NCI-H2227 (cell line): ENCODE results near the gene ACSF3.
A peak's percentile ranks its signal among the peaks of the same experiment; 100 is the strongest.
"Not testable (repeated sequence)": the region's sequence is repeated elsewhere in the genome, so short reads cannot be mapped to it uniquely, and the experiment has no call there.

Experiments
- DNase-seq: peaks from one replicate; lab custom pipeline; 2025; ENCODE audit not compliant: unreplicated experiment; lab: John Stamatoyannopoulos, UW

Gene ACSF3

DNA sequence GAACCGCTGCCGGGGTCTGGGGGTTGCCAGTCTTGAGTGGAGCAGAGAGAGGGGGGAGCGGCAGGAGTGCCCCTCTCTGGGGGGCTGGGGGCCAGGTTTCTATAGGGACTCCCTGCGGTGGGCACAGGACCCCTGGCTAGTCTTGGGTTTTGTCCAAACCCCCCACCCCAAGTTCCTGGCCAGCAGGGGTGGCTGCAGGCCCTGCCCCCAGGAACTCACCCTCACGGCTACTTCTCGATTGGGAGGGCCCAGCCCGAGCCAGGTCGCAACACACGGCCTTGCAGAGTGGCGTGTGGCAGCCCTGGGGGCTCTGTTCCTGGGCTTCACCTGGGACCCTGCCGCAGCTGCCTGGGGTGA lies 78.5 kb downstream of the ACSF3 start:
- no peak for DNase-seq

DNA sequence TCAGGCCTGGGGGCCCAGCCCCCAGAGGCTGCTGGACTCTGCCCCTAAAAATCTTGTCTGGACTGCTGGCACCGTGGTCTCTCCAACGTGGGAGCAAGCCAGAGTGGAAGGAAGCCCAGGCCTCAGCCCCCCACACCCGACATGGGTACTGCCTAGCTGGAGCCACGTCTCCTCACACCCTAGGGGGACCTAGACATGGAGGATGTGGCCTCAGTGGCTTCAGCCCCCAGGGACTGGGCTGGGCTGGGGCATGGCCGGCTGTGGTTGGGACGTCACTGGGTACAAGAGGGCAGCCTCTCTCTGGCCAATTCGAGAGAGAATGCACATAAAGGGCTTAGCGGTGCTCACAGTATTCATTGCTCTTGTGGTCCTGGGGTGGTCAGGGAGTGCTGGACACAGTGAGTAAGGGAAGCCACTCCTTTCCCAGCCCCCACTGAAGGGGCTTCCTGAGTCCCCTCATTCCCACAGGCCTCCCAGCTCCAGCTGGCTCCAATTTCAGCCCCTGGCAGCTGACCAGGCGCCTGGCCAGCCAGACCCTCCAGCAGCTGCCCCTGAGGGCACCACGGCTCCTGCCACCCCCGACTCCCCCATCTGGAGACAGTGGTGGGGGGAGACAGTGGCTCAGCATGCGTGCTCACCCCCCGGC lies 79.0 kb downstream of the ACSF3 start:
- no peak for DNase-seq

DNA sequence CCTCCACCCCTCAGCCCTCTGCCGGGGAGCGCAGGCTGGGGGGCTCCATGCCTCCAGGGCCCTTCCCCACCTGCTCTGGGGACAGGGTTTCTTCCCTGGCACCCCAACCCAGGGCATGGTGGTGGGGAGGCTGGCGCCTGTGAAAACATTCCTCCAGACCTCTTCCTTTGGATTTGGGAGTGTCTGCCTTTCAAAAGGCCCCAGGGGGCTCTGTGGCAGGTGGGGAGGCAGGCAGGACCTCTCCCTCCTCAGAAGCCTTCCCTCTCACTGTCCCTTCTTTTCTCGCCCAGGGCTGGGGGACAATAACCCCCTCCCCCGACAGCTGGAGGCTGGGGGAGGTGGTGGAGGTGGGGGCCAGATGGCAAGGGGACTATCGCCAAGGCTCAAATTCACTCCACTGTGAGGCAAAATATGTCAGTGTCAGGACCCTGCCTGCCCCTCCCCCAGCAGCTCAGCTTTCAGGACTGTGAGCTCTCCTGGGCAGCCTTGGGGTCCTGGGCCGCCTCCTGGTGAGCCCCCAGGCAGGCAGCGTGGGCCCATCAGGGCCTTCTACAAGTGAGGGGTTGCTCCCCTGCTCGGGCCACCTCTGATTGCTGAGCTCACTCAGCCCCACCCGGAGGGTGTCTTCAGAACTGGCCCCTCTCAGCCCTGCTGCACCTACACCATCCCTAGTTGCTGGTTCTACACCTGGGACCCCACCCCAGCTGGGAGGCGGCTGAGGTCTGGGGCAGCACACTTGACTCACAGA lies 79.7 kb downstream of the ACSF3 start:
- no peak for DNase-seq

DNA sequence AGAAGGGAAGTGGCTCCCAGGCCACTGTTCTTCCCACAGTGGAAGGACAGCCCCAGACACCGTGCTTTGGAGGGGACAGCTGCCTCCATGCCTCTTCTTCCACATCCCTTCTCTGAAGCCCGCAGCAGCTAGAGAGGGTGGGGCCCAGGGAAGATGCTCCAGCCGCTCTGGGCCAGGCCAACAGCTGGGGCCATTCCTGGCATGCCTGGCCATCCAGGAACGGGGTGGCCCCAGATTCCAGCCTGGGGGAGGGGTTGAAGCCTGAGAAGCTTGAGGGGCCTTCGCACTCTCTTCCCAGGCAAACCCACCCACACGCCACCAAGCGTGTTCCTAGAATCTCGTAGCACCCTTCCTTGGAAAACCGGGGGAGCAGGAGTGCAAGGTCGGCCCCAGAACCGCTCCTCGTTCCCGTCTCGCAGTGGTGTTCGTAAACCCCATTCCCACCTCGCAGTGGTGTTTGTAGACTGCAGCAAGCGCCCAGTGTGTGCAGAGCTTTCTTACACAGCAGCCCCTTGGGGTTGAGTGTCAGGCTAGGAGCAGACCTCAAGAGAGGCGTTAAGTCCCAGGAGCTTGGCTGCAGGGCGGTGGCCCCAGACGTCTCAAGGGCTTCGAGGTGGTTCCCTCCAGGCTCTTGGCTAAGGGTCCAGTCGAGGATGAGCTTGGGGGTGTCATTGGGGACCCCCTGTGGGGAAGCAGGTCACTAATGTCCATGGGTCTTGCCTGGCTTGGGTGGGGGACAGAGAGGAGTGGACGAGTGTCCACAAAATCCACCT lies 80.6 kb downstream of the ACSF3 start:
- DNase-seq: no peak

DNA sequence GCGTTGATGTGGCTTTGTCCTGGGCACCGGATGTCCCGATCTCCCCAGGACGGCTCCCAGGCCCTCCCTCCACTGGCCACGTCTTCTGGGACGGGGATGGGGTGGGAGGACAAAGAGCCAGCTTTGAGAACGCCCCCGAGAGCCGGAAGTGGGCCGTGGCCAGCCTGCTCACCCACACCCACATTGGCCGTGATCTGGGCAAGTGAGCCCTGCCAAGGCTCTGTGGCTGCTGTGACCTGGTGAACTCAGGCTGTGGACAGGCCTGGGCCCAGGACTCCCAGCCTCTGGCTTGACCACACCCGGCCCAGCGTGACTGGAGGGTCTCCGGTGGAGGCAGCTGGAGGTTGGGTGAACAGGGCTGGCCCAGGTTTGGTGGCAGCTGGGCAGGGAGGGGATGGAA lies 81.2 kb downstream of the ACSF3 start:
- DNase-seq: no peak

DNA sequence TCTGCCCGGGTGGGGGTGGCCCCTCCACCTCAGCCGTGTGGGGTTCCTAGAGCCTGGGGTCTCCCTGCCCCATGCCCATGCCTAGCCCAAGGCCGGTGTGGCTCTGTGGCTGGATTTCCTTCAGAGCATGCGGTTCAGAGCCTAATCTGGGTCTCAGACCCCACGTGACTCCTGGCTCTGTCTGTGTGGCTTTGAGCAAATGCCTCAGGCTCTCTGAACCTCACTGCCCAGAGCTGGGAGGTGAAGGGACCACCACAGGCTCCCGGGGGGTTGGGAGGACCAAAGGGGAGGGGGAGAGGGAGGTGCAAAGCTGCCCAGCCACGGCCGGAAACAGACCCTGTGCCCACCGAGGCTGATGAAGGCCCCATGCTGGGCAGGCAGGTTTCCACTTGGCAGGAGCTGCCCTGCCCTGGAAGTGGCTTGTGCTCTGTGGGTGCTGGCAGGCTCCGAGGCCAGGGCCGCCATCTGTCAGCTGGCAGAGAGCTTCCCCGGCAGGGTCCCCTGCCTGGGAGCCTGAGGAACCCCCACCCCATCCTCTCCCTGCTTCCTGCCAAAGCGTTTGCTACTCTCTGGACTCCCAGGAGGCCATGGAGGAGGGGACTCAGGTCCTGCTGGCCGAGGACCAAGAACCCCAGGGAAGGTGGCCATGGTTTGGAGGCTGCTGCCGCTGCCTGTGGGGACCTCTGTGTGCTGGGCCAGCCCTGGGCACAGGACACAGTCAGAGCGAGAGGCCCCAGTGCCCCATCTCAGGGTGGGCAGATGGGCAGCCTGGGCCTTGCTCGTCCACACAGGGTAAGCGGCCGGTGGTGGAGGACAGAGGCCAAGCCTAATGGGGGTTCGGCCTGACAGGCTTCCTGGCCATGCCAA lies 81.9 kb downstream of the ACSF3 start:
- no peak for DNase-seq

DNA sequence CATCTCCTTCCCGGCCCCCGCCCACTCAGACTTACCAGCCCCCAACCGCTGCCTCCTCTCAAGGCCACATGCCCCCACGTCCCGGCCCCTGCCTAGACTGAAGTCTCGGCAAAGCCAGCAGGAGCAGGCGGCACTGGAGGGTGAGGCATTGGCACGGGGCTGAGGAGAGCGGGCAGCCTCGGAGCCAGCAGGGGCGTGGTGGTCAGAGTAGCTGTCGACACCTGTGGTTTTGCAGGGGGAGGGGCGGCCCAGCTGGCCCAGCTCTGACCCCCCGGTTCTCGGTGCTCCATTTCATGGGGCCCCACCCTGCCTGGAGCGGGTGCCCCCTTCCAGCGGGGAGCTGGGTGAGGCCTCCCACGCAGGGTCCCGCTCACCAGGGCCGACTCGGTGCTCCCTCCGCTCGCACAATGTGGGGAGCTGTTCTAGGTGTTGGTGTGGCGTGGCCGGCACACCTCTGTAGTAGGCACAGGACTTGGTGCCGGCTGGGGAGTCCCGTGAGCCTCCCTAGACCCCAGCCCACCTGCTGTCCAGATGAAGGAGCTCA lies 82.6 kb downstream of the ACSF3 start:
- DNase-seq: no peak

DNA sequence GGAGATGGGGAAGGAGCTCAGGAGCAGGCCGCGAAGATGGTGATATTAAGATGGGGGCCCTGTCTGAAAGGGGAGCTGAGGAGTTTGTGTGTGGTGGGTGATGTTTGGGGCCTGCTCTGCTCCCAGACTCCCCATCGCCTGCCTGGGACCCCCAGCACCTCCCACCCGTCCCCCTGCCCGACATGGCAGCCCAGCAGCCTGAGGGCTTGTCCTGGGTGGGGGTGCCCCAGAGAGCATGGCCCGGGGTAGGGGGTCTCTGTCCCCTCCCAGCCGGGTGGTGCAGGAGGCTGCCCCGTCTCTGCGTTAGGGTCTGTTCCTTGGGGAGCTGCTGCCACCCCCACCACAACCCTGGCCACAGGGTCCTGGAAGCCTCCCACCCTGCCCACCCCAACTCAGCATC lies 83.1 kb downstream of the ACSF3 start:
- DNase-seq: no peak

DNA sequence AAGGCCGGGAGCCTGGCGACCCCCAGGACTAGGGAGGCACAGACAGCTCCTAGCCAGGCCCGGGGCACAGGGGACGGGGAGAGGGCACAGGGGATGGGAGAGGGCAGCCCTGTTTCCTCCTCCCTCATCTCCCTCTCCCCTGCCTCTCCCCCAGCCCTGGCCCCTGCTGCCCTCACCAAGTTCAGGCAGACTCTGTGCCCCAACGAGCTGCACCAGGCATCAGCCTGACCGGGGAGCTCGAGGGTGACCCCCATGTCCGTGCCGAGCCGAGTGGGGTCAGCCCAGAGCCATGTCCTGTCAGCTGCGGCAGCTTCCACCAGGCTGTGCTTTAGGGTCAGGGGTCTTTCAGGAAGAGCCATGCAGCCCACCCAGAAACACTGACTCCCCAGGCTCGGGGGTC lies 83.8 kb downstream of the ACSF3 start:
- DNase-seq: no peak

DNA sequence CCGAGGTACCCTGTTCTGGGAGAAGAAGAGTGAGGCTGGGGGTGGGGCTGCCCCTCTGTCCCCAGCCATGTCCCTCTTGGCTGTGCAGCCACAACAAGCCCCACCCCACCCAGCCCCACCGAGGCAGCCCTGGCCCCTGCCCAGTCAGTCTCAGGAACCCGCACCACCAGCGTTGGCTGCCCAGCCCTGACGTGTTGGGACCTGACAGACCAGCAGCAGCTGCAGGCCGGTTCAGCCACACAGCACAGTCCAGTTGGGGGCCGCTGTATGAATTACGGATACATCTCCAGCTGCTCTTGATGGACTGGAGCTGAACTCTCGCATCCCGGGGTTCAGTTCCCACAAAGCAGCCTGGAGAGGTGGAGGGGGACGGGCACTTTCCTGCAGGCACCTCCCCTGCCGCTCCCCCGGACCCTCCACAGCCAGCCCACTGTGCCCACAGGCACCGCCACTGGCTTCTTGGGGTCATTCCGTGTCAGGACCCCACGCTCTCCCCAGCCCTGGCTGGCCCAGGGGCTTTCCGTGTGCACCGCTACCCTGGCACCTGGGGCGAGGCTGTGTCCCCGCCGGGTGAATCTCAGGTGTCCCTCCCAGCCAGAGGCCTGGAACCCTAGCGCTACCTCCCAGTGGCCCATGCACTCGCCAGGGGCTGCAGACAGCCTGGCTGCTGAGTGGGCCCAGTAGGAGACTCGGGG lies 84.9 kb downstream of the ACSF3 start:
- no peak for DNase-seq

DNA sequence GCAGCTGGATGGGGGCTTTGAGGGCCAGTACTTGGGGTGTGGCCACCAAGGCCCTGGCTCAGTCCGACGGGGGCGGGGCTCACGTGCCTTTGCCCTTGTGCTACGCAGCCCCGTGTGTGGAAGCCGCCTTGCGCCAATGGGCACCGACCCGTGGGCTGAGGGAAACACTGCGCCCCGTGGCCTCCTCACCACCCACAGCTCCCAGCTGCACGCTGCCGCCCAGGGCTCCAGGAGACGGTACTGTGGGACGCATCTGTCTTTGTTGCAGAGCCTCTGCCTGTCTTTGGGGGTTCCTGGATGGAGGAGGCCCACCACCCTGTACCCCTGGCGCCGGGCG lies 85.5 kb downstream of the ACSF3 start:
- no peak for DNase-seq

DNA sequence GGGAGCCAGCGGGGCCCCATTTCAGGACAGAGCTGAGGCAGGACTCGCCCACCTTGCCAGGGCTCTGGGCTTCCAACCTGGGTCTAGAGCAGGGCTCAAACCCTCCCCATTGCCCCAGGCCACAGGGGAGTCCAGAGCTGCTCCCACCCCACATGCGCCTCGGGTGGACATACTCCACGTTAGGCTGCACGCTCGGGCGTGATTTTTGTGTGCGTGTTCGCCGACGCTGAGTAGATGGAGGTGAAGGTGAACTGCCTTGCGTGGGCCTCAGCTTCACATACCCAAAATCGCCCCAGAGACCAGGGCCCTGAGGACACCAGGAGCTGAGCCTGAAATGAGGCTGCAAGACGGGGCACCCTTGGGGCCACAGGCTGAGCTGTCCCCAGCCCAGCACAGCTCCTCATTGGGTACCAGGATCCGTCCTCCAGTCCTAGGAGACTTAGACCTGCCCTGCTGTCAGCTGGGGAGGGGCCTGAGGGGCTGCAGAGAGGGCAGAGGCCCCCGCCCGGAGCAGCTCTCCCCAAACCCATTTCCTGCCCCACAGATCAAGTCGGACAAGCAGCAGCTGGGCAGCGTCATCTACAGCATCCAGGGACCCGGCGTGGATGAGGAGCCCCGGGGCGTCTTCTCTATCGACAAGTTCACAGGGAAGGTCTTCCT lies 86.1 kb downstream of the ACSF3 start:
- no peak for DNase-seq

DNA sequence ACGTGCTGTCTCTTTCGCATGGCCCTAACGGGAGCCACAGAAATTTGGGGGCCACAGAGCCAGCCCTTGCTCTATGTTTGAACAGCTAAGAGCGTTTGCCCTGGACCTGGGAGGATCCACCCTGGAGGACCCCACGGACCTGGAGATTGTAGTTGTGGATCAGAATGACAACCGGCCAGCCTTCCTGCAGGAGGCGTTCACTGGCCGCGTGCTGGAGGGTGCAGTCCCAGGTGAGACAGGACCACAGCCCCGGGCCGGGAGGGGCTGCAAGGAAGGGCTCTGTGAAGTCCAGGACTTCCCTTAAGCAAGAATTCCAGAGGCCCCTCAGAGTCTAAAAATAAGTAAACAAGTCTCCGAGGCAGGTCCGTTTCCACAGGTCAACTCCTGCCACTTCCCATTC lies 89.8 kb downstream of the ACSF3 start:
- no peak for DNase-seq

DNA sequence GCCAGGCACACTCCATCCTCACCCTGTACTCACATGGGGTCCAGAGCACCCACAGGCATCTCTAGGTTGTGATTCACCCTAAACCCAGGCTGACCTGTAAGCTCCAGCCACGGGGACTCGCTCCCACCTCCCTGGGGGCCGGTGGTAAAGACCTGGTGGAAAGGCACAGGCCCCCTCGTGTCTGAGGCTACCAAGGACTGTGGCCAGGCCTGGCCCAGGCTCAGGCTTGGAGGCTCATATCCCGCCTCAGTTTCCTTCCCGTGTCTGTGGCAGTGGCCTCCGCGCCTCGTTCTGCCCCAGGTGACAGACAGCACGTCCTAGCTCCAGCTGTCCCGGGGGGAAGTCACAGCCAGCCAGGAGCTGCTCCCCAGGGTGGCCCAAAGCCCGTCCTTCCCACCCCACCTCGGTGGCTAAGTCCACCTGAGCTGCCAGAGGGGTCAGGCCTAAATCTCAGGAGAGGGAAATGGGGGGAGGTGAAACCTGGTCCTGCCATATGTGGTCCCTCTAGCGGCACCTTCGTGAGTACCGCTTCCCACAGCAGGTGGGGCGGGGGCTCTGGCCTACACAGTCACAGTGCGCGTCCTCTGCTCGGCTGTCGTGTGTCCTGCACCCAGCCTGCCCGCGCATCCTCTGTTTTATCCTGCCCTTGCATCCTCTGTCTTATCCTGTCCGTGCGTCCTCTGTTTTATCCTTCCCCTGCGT lies 90.5 kb downstream of the ACSF3 start:
- DNase-seq: no peak

DNA sequence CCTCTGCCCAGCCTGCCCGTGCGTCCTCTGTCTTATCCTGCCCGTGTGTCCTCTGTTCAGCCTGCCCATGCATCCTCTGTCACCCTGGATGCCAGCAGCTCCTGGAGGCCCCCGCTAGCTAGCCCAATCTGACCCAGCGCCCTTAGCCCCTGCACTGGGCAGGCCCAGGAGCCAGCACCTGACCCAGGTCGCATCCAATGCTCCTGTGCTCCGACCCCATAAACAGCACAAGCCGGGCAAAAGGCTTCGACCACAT lies 91.0 kb downstream of the ACSF3 start:
- no peak for DNase-seq

DNA sequence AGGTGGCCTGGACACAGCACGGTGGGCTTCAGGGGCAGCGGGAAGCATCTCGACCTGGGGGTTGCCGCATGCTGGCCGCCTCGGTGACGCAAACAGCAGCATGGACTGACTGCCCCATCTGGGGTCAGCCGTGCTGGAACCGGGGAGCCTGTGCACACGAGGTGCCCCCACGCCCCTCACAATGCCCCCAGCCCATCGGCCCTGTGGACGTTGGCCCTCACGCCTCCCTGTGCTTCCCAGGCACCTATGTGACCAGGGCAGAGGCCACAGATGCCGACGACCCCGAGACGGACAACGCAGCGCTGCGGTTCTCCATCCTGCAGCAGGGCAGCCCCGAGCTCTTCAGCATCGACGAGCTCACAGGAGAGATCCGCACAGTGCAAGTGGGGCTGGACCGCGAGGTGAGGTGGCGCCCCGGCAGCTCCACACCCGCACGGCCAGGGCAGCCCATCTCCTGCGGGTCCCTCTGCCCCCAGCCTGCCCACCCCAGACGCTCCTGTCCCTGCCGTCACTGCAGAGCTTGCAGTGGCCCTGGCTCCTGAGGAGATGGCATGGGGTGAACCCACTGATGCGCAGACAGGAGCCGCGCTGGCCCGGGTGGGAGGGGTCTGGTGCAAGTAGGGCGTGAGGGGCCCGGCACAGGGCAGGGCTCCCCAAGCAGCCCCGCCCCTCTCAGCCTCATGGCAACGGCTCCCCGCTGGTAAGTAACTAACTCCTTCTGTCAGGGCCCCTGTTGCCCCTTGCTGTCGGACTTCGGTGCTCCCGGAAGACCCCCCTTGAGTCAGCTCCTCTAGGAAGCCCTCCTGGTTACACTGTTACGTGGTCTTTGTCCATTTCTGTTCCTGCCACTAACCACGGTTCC lies 91.5 kb downstream of the ACSF3 start:
- DNase-seq: peak; percentile 16

DNA sequence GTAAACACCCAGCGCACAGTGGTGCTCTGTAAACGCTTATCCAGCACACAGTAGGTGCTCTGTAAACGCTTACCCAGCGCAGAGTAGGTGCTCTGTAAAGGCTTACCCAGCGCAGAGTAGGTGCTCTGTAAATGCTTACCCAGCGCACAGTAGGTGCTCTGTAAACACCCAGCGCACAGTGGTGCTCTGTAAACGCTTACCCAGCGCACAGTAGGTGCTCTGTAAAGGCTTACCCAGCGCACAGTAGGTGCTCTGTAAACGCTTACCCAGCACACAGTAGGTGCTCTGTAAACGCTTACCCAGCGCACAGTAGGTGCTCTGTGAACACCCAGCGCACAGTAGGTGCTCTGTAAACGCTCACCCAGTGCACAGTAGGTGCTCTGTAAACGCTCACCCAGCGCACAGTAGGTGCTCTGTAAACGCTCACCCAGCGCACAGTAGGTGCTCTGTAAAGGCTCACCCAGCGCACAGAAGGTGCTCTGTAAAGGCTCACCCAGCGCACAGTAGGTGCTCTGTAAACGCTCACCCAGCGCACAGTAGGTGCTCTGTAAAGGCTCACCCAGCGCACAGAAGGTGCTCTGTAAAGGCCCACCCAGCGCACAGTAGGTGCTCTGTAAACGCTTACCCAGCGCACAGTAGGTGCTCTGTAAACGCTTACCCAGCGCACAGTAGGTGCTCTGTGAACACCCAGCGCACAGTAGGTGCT lies 92.4 kb downstream of the ACSF3 start:
- DNase-seq: not testable (repeated sequence)

DNA sequence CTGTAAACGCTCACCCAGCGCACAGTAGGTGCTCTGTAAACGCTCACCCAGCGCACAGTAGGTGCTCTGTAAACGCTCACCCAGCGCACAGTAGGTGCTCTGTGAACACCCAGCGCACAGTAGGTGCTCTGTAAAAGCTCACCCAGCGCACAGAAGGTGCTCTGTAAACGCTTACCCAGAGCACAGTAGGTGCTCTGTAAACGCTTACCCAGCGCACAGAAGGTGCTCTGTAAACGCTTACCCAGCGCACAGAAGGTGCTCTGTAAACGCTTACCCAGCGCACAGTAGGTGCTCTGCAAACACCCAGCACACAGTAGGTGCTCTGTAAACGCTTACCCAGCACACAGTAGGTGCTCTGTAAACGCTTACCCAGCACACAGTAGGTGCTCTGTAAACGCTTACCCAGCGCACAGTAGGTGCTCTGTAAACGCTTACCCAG lies 93.0 kb downstream of the ACSF3 start:
- not testable (repeated sequence) for DNase-seq
